Measurements from ENCODE around the gene NUP88.

The NUP88 gene

DNA sequence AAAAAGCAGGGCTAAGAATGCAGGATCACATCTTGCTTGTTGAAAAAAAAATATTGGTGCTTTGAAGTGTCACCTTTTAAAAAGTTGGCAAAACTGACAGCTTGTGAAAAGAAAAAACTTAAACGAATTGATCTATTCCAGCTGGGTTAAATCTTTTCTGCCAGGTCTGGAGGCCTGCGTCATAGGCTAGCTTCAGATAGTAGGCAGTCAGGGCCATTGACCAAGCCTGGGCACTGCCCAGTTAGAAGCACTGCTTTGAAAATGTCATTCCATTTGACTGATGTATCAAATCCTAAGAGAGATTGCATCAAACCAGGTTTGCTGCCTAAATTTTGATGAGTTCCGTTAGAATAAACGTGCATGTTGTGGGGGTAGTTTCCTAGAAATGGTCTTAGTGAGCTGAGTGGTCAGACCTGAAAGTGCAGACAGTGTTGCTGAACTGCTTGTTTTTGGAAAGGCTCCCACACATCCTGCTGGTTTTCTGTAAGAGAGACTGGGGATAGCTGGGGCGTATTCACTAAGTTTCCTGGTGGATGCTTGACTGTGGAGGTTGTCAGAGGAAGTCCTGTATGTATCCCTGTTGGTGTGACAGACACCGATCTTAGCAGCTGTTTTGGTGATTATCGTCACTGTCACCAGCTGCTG lies 38.8 kb downstream of the NUP88 start:
- H3K4me1 ChIP-seq, result no peaks in the 10 kb centered on the region
- intact Hi-C loops (cut with DNase I; ENCODE audit: low total_unique reads), result no loop called here
- no peak for TF ChIP-seq CTCF (IDR thresholded peaks at IDR 0.05)
- DNase-seq, result no peak
- no peaks in the 10 kb centered on the region for H3K9me3 ChIP-seq
- H3K4me3 ChIP-seq, result no peak overlapping the region
- peaks cover 74 to 100% (median 99%) of the 10 kb centered on the region in 3 donors for H3K36me3 ChIP-seq
- H3K27ac ChIP-seq, result no peak overlapping the region
- H3K27me3 ChIP-seq, result no peaks in the 10 kb centered on the region

- H3K27ac ChIP-seq, result no peak overlapping the region
- no peak for TF ChIP-seq CTCF (IDR thresholded peaks at IDR 0.05)
- peaks cover 74 to 100% (median 96%) of the 10 kb centered on the region in 3 donors for H3K36me3 ChIP-seq
- intact Hi-C loops (cut with DNase I; ENCODE audit: low total_unique reads), result no loop called here
- DNase-seq, result no peak
- no peaks in the 10 kb centered on the region for H3K9me3 ChIP-seq
- H3K4me1 ChIP-seq, result no peaks in the 10 kb centered on the region
- no peaks in the 10 kb centered on the region for H3K27me3 ChIP-seq
- H3K4me3 ChIP-seq, result no peak overlapping the region
Observed at GRCh38 chr17:5379351-5380107, 39.9 kb downstream of the NUP88 start.

GRCh38 chr17:5378566-5379207 lies 40.8 kb downstream of the NUP88 start:
- intact Hi-C loops (cut with DNase I; ENCODE audit: low total_unique reads), result no loop called here
- no peaks in the 10 kb centered on the region for H3K9me3 ChIP-seq
- no peaks in the 10 kb centered on the region for H3K4me1 ChIP-seq
- H3K27me3 ChIP-seq, result no peaks in the 10 kb centered on the region
- peaks cover 75 to 100% (median 95%) of the 10 kb centered on the region in 3 donors for H3K36me3 ChIP-seq
- H3K27ac ChIP-seq, result no peak overlapping the region
- TF ChIP-seq CTCF (IDR thresholded peaks at IDR 0.05), result no peak
- no peak overlapping the region for H3K4me3 ChIP-seq
- DNase-seq, result no peak

DNA sequence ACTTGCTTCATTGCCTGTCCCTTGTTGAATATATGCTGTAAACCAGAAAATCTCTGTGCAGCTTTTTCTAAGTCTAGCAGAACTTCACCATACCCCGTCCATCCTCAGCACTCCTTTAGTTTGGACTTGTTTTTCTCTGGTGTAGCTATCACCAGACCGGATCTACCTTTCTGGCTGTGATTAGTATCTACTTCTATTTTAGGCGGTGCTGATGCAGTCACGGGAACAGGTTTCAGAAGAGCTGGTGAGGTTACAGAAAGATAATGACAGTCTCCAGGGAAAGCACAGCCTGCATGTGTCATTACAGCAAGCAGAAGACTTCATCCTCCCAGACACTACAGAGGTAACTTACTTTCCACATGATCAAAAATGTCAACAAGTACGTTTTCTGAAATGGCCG lies 46.4 kb downstream of the NUP88 start:
- intact Hi-C loops (cut with DNase I; ENCODE audit: low total_unique reads), result no loop called here
- H3K27ac ChIP-seq, result no peak overlapping the region
- peaks cover 86 to 100% (median 94%) of the 10 kb centered on the region in 3 donors for H3K36me3 ChIP-seq

GRCh38 chr17:5370411-5370810 lies 49.1 kb downstream of the NUP88 start:
- Histone ChIP-seq H3K4me1 (no peaks in the 10 kb centered on the region), H3K27ac (no peak overlapping the region), H3K27me3 (no peaks in the 10 kb centered on the region), H3K36me3 (peaks cover 68 to 99% (median 93%) of the 10 kb centered on the region in 3 donors), H3K9me3 (no peaks in the 10 kb centered on the region), H3K4me3 (no peak overlapping the region)
- no peak for TF ChIP-seq CTCF (IDR thresholded peaks at IDR 0.05)
- intact Hi-C loops (cut with DNase I; ENCODE audit: low total_unique reads), result no loop called here
- DNase-seq, result no peak

More for the DNA sequence above, 46.4 kb downstream of the NUP88 start:
- no peak for TF ChIP-seq CTCF (IDR thresholded peaks at IDR 0.05)
- Histone ChIP-seq H3K4me1 (no peaks in the 10 kb centered on the region), H3K4me3 (no peak overlapping the region), H3K27me3 (no peaks in the 10 kb centered on the region), H3K9me3 (no peaks in the 10 kb centered on the region)
- no peak for DNase-seq

Data from tibial artery (tissue), 4 donors.